GM21447 (cell line): ENCODE results near the gene KCNK5.

Experiments used
- ATAC-seq: cut with Tn5 transposase; IDR thresholded peaks from one replicate; pipeline ENCODE4 v1.9.1; 2021; ENCODE audit not compliant: unreplicated experiment

The KCNK5 gene

GRCh38 chr6:39178235-39178634, 51.0 kb downstream of the KCNK5 start:
- ATAC-seq = no peak

DNA sequence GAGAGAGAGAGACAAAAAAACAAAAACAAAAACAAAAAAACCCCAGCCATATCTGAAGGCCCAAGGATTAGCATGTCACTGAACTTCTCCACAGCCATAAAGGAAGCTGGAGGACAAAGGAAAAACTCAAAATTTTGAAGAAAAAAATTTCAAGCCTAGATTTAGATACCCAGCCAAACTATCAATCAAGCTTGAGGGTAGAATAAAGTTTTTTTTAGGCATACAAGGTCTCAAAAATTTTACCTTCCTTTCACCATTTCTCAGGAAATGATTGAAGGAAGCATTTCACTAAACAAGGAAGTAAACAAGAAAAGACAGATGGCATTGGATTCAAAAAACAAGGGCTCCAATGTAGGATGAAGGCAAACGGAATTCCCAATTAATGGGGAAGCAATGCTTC, 52.1 kb downstream of the KCNK5 start:
- ATAC-seq = no peak

GRCh38 chr6:39173270-39173669, 56.0 kb downstream of the KCNK5 start:
- ATAC-seq = no peak

DNA sequence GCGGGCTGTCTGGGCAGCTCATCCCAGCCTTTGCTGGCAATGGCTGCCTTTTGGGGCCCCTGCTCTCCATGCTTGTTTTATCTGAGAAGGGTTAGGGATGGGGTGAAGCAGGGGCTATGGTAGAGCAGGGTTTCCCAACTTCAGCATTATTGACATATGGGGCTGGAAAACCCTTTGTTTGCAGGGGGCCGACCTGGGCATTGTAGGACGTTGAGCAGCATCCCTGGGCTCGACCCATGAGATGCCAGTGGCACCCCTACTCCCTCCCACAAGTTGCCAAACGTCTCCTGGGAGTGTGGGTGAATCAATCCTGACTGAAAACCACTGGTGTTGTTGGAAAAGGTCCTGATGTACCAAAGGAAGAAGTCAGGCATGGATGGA, 56.9 kb downstream of the KCNK5 start:
- no peak for ATAC-seq

- ATAC-seq = no peak
Measured at GRCh38 chr6:39171489-39172376, 57.5 kb downstream of the KCNK5 start.

- ATAC-seq = no peak
Measured at GRCh38 chr6:39170860-39171259, 58.4 kb downstream of the KCNK5 start.

DNA sequence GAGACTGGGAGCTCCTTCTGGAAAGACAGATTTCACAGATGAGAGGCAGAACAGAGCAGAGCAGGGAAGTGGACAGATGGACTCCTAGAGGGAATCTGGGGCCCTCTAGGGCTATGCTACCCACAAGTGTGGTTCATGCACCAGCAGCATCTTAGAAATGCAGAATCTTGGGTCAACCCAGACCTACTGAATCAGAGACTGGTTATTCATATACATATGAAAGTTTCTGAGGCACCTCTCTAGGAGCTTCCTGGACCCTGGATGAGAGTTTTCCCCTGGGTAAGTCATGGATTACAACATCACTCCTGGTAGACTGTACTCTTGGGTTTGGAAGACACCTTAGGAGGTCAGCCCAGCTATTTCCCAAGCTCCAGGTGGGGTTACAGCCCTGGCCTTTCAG, 58.9 kb downstream of the KCNK5 start:
- ATAC-seq = no peak

DNA sequence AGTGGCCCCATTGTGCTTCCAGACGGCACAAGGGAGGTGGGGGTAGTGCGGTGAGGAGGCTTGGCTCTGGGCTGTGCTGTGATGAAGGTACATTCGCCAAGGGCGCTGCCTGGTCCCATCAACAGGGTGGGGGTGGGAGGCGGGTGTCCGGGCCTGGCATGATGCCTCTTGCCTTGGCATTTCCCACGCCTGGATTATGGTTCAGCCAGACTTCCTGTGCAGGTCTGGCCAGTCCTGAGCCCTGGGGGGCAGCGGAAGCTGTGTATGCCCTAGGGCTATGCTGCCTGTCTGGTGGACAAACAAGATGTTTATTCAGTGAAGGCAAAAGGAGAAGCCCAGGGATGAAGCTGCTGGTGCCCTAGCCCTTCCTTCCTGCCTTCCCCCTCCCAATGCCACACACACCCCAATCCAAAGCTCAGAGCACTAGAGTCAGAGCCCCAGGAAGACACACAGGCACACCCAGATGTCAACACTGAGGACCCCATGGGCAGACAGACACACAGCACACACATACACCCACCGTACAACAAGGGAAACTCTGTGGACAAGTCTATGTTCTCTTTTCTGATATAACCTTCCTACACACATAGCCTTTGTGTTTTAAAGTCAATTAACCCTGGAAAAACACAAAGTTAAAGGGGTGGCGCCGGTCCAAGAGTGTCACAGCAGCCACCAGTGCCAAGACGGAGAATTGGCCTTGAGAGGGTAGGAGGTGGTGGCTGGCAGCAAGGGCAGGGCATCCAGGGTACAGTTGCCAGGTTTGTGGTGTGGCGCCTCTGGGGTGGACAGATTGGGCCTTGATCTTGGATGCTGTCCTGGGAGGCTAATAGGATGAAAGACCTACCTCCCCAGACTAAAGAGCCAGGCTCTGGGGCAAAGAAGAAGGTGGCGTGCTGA, 59.6 kb downstream of the KCNK5 start:
- ATAC-seq = no peak

DNA sequence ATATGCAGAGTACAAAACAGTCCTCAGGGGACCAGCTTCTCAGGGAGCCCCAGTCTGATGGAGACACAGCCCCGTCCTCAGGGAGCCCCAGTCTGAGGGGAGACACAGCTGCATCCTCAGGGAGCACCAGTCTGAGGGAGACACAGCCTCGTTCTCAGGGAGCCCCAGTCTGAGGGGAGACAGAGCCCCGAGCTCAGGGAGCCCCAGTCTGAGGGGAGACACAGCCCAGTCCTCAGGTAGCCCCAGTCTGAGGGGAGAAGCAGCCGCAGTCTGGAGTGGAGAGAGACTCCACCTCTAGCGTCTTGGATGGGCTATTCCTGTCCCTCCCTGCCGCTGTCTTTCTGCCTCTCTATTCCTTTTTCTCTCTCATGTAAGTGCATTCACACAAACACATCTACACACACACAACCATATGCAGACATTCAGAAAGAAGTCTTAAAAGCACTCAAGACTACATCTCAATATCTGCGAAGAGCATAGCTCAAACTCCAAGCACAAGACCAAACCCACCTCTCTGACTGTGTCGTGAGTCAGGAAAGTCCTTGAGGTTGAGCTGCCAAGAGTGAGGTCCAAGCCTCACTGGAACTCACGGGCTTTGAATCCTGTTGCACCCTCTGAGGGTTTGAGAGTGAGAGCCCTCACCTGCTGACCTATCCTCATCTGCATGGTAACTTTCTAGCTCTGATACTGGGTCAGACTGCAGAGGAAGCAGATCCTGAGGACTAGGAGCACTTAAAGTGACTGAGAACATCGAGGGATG, 61.2 kb downstream of the KCNK5 start:
- ATAC-seq = no peak

- ATAC-seq = no peak
Measured at GRCh38 chr6:39167321-39167720, 62.0 kb downstream of the KCNK5 start.

- no peak for ATAC-seq
Measured at GRCh38 chr6:39166912-39167290, 62.4 kb downstream of the KCNK5 start.

DNA sequence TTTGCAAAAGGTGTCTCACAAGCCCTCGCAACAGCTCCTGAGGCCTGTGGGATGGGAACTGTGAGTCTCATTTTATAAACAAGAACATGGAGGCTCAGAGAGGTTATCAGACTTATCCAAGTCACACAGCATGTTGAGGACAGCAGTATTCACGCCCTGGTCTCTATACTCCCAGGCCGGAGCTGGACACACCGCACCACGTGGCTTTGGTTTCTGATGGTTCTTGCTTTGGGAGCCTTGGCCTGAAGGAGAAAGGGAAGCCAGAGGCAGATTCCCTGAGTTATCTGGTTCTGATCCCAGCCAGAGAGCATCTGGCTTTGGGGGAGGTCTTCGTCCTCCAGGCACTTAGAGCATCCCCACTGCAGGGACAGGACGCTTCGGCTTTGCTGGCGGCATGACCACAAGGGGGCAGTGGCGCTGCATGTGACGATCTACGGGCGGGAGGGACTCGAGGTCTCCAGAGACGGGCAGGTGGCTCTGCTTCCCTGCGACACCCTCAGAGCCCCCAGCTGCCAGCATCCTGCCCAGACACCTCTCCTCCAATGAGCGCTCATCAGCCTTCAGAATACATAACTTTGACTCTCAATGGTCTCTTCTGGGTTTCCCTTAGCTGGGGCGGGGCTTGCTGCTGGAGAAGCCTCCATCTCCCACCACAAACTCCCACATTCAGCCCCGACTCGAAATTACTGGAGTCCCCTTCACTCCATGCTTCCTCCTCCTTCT, 62.9 kb downstream of the KCNK5 start:
- ATAC-seq = no peak

DNA sequence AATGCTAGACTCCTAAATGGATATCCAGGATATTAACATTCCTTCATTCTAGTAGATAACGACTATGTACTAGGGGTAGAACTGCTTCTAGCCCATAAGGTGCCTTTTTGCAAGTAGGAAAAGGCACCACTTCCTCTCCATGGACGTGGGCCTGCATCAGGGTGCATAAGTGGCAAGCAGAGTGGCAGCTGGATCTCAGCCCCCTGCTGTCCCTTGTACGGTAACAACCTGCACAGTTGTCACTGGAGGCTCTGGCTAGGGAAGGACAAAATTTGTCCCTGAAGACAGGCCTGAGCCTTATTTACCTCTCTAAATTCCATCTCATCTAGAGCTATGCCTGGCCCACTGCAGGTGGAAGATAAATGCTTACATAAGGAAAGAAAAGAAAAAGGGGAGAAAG, 71.8 kb downstream of the KCNK5 start:
- no peak for ATAC-seq

- ATAC-seq = no peak
Measured at GRCh38 chr6:39156801-39157200, 72.5 kb downstream of the KCNK5 start.

DNA sequence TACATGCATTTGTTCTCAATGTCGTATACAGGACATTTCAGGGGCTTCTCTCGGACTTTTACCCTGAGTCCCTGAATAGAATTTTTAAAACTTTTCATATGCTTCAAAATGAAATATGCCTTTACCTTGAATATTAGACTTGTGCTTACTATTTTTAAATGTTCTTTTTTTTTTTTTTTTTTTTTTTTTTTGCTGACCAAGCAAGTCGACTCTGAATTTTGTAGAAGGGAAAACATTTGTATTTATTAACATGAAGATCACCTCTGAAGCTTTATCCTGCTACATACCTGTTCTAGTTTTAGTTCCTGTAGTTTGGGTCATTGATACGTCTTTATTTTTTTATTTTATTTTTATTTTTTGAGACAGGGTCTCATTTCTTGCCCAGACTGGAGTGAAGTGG, 74.6 kb downstream of the KCNK5 start:
- ATAC-seq = no peak

- ATAC-seq = no peak
Measured at GRCh38 chr6:39153766-39154397, 75.4 kb downstream of the KCNK5 start.

GRCh38 chr6:39152262-39152661, 77.0 kb downstream of the KCNK5 start:
- ATAC-seq = no peak

GRCh38 chr6:39151211-39151610, 78.1 kb downstream of the KCNK5 start:
- no peak for ATAC-seq

GRCh38 chr6:39144481-39145173, 84.6 kb downstream of the KCNK5 start:
- no peak for ATAC-seq
